HL-60 (cell line): ENCODE results near the gene SOX4.
A peak's percentile ranks its signal among the peaks of the same experiment; 100 is the strongest.

Source experiments
- DNase-seq, 2 experiments: peaks; one replicate each; pipeline ENCODE4 v3.0.0-alpha.2; 2010 to 2020; ENCODE audit warnings: low read depth in 1 of 2, low spot score in 1 of 2
- H3K27ac ChIP-seq: fragments of 250-450 bp; sonication (Bioruptor Pico); replicated peaks from 2 replicates; pipeline ENCODE4 v1.5.1; 2020; ENCODE audit warnings: mild to moderate bottlenecking, moderate library complexity
- H3K27me3 ChIP-seq: fragments of 250-450 bp; sonication (Bioruptor Pico); 2 replicates; pipeline ENCODE4 v1.5.1; 2021; ENCODE audit warnings: mild to moderate bottlenecking, moderate library complexity; ENCODE audit not compliant: insufficient read depth, poor library complexity, severe bottlenecking
- H3K4me3 ChIP-seq: replicated peaks from 2 replicates; pipeline ENCODE4 v1.5.1; 2011; ENCODE audit warnings: mild to moderate bottlenecking, control low read depth, low read length; ENCODE audit not compliant: insufficient read depth
- CTCF ChIP-seq: IDR thresholded peaks from one replicate; pipeline ENCODE4 v1.5.1; 2011; ENCODE audit warnings: low read length, control low read depth, inconsistent platforms; ENCODE audit not compliant: insufficient read depth
- GABPA ChIP-seq: IDR thresholded peaks from 2 replicates; pipeline ENCODE4 v1.6.1; 2012; ENCODE audit warnings: low read depth
- POLR2AphosphoS5 ChIP-seq: IDR thresholded peaks from 2 replicates; pipeline ENCODE4 v1.6.1; 2012; ENCODE audit warnings: low read depth
- SPI1 ChIP-seq: IDR thresholded peaks from 2 replicates; pipeline ENCODE4 v1.6.1; 2012; ENCODE audit warnings: low read depth, mild to moderate bottlenecking, borderline replicate concordance
- TF ChIP-seq, protein P1 (sequence below): IDR thresholded peaks from 2 replicates; pipeline ENCODE4 v1.6.1; 2012; ENCODE audit warnings: low read depth; ENCODE audit not compliant: insufficient replicate concordance

Gene SOX4

DNA sequence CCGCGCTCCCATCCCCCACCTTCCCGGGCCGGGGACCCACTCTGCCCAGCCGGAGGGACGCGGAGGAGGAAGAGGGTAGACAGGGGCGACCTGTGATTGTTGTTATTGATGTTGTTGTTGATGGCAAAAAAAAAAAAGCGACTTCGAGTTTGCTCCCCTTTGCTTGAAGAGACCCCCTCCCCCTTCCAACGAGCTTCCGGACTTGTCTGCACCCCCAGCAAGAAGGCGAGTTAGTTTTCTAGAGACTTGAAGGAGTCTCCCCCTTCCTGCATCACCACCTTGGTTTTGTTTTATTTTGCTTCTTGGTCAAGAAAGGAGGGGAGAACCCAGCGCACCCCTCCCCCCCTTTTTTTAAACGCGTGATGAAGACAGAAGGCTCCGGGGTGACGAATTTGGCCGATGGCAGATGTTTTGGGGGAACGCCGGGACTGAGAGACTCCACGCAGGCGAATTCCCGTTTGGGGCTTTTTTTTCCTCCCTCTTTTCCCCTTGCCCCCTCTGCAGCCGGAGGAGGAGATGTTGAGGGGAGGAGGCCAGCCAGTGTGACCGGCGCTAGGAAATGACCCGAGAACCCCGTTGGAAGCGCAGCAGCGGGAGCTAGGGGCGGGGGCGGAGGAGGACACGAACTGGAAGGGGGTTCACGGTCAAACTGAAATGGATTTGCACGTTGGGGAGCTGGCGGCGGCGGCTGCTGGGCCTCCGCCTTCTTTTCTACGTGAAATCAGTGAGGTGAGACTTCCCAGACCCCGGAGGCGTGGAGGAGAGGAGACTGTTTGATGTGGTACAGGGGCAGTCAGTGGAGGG, 2.8 kb downstream of the SOX4 start:
- Histone ChIP-seq H3K4me3 (peak overlapping the region; percentile 62), H3K27me3 (no peaks in the 10 kb centered on the region), H3K27ac (no peak overlapping the region; the same call in 1 of the 2 replicates)
- no peak for TF ChIP-seq POLR2AphosphoS5
- no peak for TF ChIP-seq CTCF
- TF ChIP-seq, protein P1, sequence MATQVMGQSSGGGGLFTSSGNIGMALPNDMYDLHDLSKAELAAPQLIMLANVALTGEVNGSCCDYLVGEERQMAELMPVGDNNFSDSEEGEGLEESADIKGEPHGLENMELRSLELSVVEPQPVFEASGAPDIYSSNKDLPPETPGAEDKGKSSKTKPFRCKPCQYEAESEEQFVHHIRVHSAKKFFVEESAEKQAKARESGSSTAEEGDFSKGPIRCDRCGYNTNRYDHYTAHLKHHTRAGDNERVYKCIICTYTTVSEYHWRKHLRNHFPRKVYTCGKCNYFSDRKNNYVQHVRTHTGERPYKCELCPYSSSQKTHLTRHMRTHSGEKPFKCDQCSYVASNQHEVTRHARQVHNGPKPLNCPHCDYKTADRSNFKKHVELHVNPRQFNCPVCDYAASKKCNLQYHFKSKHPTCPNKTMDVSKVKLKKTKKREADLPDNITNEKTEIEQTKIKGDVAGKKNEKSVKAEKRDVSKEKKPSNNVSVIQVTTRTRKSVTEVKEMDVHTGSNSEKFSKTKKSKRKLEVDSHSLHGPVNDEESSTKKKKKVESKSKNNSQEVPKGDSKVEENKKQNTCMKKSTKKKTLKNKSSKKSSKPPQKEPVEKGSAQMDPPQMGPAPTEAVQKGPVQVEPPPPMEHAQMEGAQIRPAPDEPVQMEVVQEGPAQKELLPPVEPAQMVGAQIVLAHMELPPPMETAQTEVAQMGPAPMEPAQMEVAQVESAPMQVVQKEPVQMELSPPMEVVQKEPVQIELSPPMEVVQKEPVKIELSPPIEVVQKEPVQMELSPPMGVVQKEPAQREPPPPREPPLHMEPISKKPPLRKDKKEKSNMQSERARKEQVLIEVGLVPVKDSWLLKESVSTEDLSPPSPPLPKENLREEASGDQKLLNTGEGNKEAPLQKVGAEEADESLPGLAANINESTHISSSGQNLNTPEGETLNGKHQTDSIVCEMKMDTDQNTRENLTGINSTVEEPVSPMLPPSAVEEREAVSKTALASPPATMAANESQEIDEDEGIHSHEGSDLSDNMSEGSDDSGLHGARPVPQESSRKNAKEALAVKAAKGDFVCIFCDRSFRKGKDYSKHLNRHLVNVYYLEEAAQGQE = no peak
- TF ChIP-seq GABPA = no peak
- no peak for TF ChIP-seq SPI1
- DNase-seq = peak in 1 of 2 experiments; percentile 17

DNA sequence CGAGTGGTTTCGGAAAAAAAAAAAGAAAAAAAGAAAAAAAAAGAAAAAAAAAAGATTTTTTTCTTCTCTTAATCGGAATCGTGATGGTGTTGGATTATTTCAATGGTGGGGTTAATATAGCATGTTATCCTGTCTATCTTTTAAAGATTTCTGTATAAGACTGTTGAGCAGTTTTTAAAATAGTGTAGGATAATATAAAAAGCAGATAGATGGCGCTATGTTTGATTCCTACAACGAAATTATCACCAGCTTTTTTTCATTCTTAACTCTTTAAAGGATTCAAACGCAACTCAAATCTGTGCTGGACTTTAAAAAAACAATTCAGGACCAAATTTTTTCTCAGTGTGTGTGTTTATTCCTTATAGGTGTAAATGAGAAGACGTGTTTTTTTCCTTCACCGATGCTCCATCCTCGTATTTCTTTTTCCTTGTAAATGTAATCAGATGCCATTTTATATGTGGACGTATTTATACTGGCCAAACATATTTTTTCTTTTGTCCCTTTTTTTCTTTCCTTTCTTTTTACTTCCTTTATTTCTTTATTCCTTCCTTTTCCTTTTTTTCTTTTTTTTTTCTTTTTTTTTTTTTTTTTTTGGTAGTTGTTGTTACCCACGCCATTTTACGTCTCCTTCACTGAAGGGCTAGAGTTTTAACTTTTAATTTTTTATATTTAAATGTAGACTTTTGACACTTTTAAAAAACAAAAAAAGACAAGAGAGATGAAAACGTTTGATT, 3.6 kb downstream of the SOX4 start:
- Histone ChIP-seq H3K27ac (no peak overlapping the region), H3K4me3 (peak overlapping the region; percentile 62), H3K27me3 (no peaks in the 10 kb centered on the region)
- no peak for DNase-seq
- TF ChIP-seq POLR2AphosphoS5 = no peak
- TF ChIP-seq CTCF = peak; percentile 8

- DNase-seq = no peak
- no peak overlapping the region for H3K4me3 ChIP-seq
- no peak overlapping the region for H3K27ac ChIP-seq
- H3K27me3 ChIP-seq = no peaks in the 10 kb centered on the region
- TF ChIP-seq SPI1 (no peak), CTCF (no peak)
Observed at GRCh38 chr6:21597801-21598673, 4.5 kb downstream of the SOX4 start.

DNA sequence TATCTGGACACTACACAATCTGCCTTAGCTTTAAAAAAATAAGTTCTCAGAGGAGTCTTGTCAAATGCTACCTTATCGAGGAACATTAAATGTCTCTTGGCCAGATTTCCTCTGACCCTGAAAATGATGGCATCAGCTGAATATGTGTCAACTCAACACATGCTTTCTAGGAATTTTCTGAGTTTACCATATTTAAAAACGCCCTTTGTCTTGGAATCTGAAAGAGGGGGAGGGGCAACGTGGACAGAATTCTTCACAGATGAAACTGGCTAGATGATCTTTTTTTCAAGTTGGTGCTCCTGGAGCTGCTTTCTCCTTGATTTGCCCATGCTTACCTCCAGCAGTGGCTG, 5.1 kb downstream of the SOX4 start:
- H3K4me3 ChIP-seq = no peak overlapping the region
- H3K27ac ChIP-seq = no peak overlapping the region

More for the DNA sequence above, 5.1 kb downstream of the SOX4 start:
- no peak for DNase-seq
- TF ChIP-seq, protein P1 = no peak
- TF ChIP-seq SPI1 (no peak), CTCF (no peak), GABPA (no peak), POLR2AphosphoS5 (no peak)
- H3K27me3 ChIP-seq = no peaks in the 10 kb centered on the region
